H1 (cell line): ENCODE results near the gene PRF1. TPM values are rescaled to one million over a fixed set of nuclear protein-coding genes. Genes with fewer than 3 reads are reported as not detected.
"Not testable (repeated sequence)": the region's sequence is repeated elsewhere in the genome, so short reads cannot be mapped to it uniquely, and the experiment has no call there.

Experiments used
- CTCF ChIA-PET: fragments of 300-600 bp; sonication (Branson Sonifier 250); formaldehyde crosslinking; loops from one replicate; lab custom pipeline; 2021; ENCODE audit not compliant: partially characterized antibody; lab: Charles Lee
- POLR2A ChIA-PET: fragments of 300-600 bp; sonication (Branson Sonifier 250); formaldehyde crosslinking; loops from one replicate; lab custom pipeline; 2021; ENCODE audit warnings: inconsistent platforms; ENCODE audit not compliant: partially characterized antibody; lab: Charles Lee
- DNase-seq, 2 experiments: peaks; one replicate each; pipeline versions ENCODE4 v3.0.0 to v3.0.0-alpha.2; 2010 to 2022; ENCODE audit warnings: low spot score in 2 of 2, low read depth in 1 of 2, mixed read lengths in 1 of 2
- FAIRE-seq: peaks from 2 replicates; lab custom pipeline; 2011; peaks lifted over from hg19 to GRCh38; lab: Jason Lieb, UNC
- H2AFZ ChIP-seq: 2 replicates; pipeline ENCODE4 v1.8.1; 2012; ENCODE audit warnings: low read length, inconsistent platforms
- H2AK5ac ChIP-seq: 2 replicates; pipeline ENCODE4 v1.6.1; 2013; ENCODE audit warnings: low read depth, low read length
- H2BK120ac ChIP-seq: replicated peaks from 2 replicates; pipeline ENCODE3; 2013; ENCODE audit warnings: low read depth, low read length, inconsistent platforms
- H2BK12ac ChIP-seq: 2 replicates; pipeline ENCODE4 v1.6.1; 2013; ENCODE audit warnings: low read depth, low read length
- H2BK15ac ChIP-seq: 2 replicates; pipeline ENCODE4 v1.6.1; 2013; ENCODE audit warnings: low read length
- H2BK20ac ChIP-seq: 2 replicates; pipeline ENCODE4 v1.6.1; 2013; ENCODE audit warnings: low read length
- H2BK5ac ChIP-seq: 2 replicates; pipeline ENCODE4 v1.6.1; 2013; ENCODE audit warnings: low read depth, low read length
- H3K14ac ChIP-seq: 2 replicates; pipeline ENCODE4 v1.6.1; 2013; ENCODE audit warnings: inconsistent platforms; ENCODE audit not compliant: insufficient read length
- H3K18ac ChIP-seq: 2 replicates; pipeline ENCODE4 v1.6.1; 2013; ENCODE audit warnings: low read length; ENCODE audit errors: extremely low read depth
- H3K23ac ChIP-seq: 2 replicates; pipeline ENCODE4 v1.6.1; 2013; ENCODE audit warnings: inconsistent platforms; ENCODE audit not compliant: insufficient read length
- H3K23me2 ChIP-seq: 2 replicates; pipeline ENCODE4 v1.6.1; 2013; ENCODE audit warnings: low read depth, low read length
- H3K27ac ChIP-seq: 2 replicates; pipeline ENCODE4 v1.6.1; 2011; ENCODE audit warnings: low read depth, low read length, inconsistent platforms
- H3K27me3 ChIP-seq, 4 experiments: replicated peaks in 1 of 4; 1 replicate in 1 of 4; 2 replicates in 3 of 4; pipeline versions ENCODE4 v1.6.1 to v1.8.1; 2011 to 2013; ENCODE audit warnings: low read length in 3 of 4, mild to moderate bottlenecking in 3 of 4, inconsistent platforms in 2 of 4, mixed read lengths in 2 of 4, moderate library complexity in 1 of 4; ENCODE audit not compliant: control insufficient read depth in 3 of 4, insufficient read depth in 3 of 4; ENCODE audit errors: extremely low read depth in 1 of 4
- H3K36me3 ChIP-seq, 4 experiments: 2 replicates each; pipeline versions ENCODE4 v1.6.1 to v1.8.1; 2011 to 2013; ENCODE audit warnings: mild to moderate bottlenecking in 4 of 4, low read length in 3 of 4, moderate library complexity in 2 of 4, control low read depth in 1 of 4, inconsistent platforms in 1 of 4; ENCODE audit not compliant: insufficient read depth in 4 of 4, control insufficient read depth in 2 of 4
- H3K4ac ChIP-seq: replicated peaks from 2 replicates; pipeline ENCODE3; 2013; ENCODE audit warnings: low read length, low read depth, mixed read lengths, inconsistent platforms; ENCODE audit not compliant: insufficient read length
- H3K4me1 ChIP-seq, 4 experiments: replicated peaks in 1 of 4; 1 replicate in 1 of 4; 2 replicates in 3 of 4; pipeline versions ENCODE4 v1.6.1 to v1.8.1; 2011 to 2013; ENCODE audit warnings: low read length in 3 of 4, inconsistent platforms in 2 of 4, mixed read lengths in 1 of 4; ENCODE audit not compliant: insufficient read depth in 4 of 4, control insufficient read depth in 3 of 4
- H3K4me2 ChIP-seq, 2 experiments: 2 replicates each; pipeline versions ENCODE4 v1.6.1 to v1.8.1; 2011 to 2013; ENCODE audit warnings: low read depth in 2 of 2, low read length in 2 of 2, control low read depth in 1 of 2, inconsistent platforms in 1 of 2, mild to moderate bottlenecking in 1 of 2; ENCODE audit not compliant: insufficient read depth in 1 of 2
- H3K4me3 ChIP-seq, 4 experiments: fragments of 200-600, 300-600 bp in 1 of 4; sonication (generic), shearing (Covaris generic), sonication (Bioruptor Twin) in 1 of 4; 2 replicates each; pipeline versions ENCODE4 v1.5.1 to v1.8.1; 2011 to 2016; ENCODE audit warnings: low read length in 4 of 4, low read depth in 3 of 4, control low read depth in 2 of 4, inconsistent platforms in 2 of 4, mild to moderate bottlenecking in 2 of 4, mixed read lengths in 1 of 4, moderate library complexity in 1 of 4; ENCODE audit not compliant: insufficient read depth in 2 of 4; ENCODE audit errors: extremely low read depth in 1 of 4
- H3K56ac ChIP-seq: replicated peaks from 2 replicates; pipeline ENCODE3; 2013; ENCODE audit warnings: low read depth, mild to moderate bottlenecking, mixed read lengths, low read length, inconsistent platforms; ENCODE audit not compliant: insufficient read length
- H3K79me1 ChIP-seq: 2 replicates; pipeline ENCODE4 v1.6.1; 2013; ENCODE audit warnings: low read depth, low read length, control low read depth
- H3K79me2 ChIP-seq, 2 experiments: 2 replicates each; pipeline versions ENCODE4 v1.6.1 to v1.8.1; 2012 to 2013; ENCODE audit warnings: low read length in 2 of 2, mild to moderate bottlenecking in 2 of 2, inconsistent platforms in 1 of 2; ENCODE audit not compliant: insufficient read depth in 2 of 2, control insufficient read depth in 1 of 2
- H3K9ac ChIP-seq, 4 experiments: replicated peaks in 1 of 4; 1 replicate in 1 of 4; 2 replicates in 3 of 4; pipeline versions ENCODE4 v1.6.1 to v1.8.1; 2011 to 2013; ENCODE audit warnings: low read depth in 3 of 4, low read length in 3 of 4, control low read depth in 2 of 4, mild to moderate bottlenecking in 2 of 4, moderate library complexity in 2 of 4, inconsistent platforms in 1 of 4; ENCODE audit errors: extremely low read depth in 1 of 4
- H3K9me3 ChIP-seq, 2 experiments: 2 replicates each; pipeline versions ENCODE4 v1.6.1 to v1.8.1; 2012 to 2013; ENCODE audit warnings: mild to moderate bottlenecking in 2 of 2, moderate library complexity in 2 of 2, control low read depth in 1 of 2, inconsistent platforms in 1 of 2, low read depth in 1 of 2, low read length in 1 of 2, mixed read lengths in 1 of 2; ENCODE audit not compliant: insufficient read depth in 2 of 2
- H4K20me1 ChIP-seq, 2 experiments: replicated peaks in 1 of 2; 2 replicates each; pipeline versions ENCODE3 to v1.8.1; 2011 to 2013; ENCODE audit warnings: inconsistent platforms in 2 of 2, low read length in 2 of 2, mild to moderate bottlenecking in 1 of 2; ENCODE audit not compliant: insufficient read depth in 2 of 2, control insufficient read depth in 1 of 2
- H4K5ac ChIP-seq: 2 replicates; pipeline ENCODE4 v1.6.1; 2013; ENCODE audit warnings: low read length, low read depth, mixed read lengths, inconsistent platforms; ENCODE audit not compliant: insufficient read length
- H4K8ac ChIP-seq: 2 replicates; pipeline ENCODE4 v1.8.0; 2013; ENCODE audit warnings: mild to moderate bottlenecking, moderate library complexity, low read length, inconsistent platforms; ENCODE audit not compliant: insufficient read depth; ENCODE audit errors: extremely low read depth
- H4K91ac ChIP-seq: replicated peaks from 2 replicates; pipeline ENCODE3; 2013; ENCODE audit warnings: low read length, mixed read lengths, inconsistent platforms; ENCODE audit not compliant: insufficient read length
- WGBS, 2 experiments: shearing (Covaris generic) in 1 of 2; methylation state at CpG; one replicate each; pipeline versions ENCODE4 v1.1.6 to v1.1.7; 2013 to 2015; ENCODE audit warnings: low lambda C conversion rate in 2 of 2, mixed read lengths in 2 of 2, inconsistent platforms in 1 of 2, low coverage in 1 of 2, missing lambda C conversion rate in 1 of 2; ENCODE audit not compliant: insufficient replicate concordance in 2 of 2, insufficient coverage in 1 of 2, insufficient read length in 1 of 2; ENCODE audit errors: extremely low coverage in 1 of 2, missing lambda C conversion rate in 1 of 2; 5-methylcytosine and 5-hydroxymethylcytosine counted together
- polyA plus RNA-seq, 7 experiments: library from polyadenylated mRNA; depleted of rRNA in 3 of 7; stranded (reverse) in 5 of 7; unstranded in 2 of 7; fragments of >200 nt in 5 of 7; fragments of 200-250 nt in 2 of 7; gene quantifications; 1 replicate in 5 of 7; 2 replicates in 1 of 7; 4 replicates in 1 of 7; pipeline versions ENCODE4 v1.2.1 to v1.2.3, GENCODE V29; 2011 to 2013; ENCODE audit warnings: missing spikeins in 2 of 7, mixed read lengths in 2 of 7
- total RNA-seq: library from RNA; stranded (reverse); fragmentation: NEBNext Ultra II Directional; extraction: Animal tissue kit (Norgen Biotek cat#: 25700); gene quantifications from 2 replicates; pipeline ENCODE4 v1.2.1, GENCODE V29; 2021

Gene PRF1
- total and polyA plus RNA-seq, 2 of the 8 experiments (the other 6 are each of a cell fraction or from before 2014, with no cell fraction given) = 0.15 TPM; not detected in 1

- POLR2A ChIA-PET, H3K27me3 ChIP-seq, H4K20me1 ChIP-seq, H2AFZ ChIP-seq, H3K4me2 ChIP-seq, H3K18ac ChIP-seq, H2BK120ac ChIP-seq, H2BK5ac ChIP-seq, H3K36me3 ChIP-seq, H3K56ac ChIP-seq, H2BK12ac ChIP-seq, H4K8ac ChIP-seq, H3K23me2 ChIP-seq, H4K91ac ChIP-seq, H3K79me2 ChIP-seq, H2BK15ac ChIP-seq, H3K14ac ChIP-seq, H2BK20ac ChIP-seq, H3K23ac ChIP-seq, H3K79me1 ChIP-seq, FAIRE-seq, H2AK5ac ChIP-seq, H3K4me3 ChIP-seq, H3K4ac ChIP-seq, H4K5ac ChIP-seq, H3K9me3 ChIP-seq, H3K9ac ChIP-seq, H3K27ac ChIP-seq, H3K4me1 ChIP-seq: not testable (repeated sequence)
- peak in 1 of 2 experiments; percentile 32 for DNase-seq
- CTCF ChIA-PET = interaction anchor here (0.9 kb wide), 1 partner anchor 34 kb away, joined by 5 read pairs; no protein-coding TSS in a partner anchor
- 86% methylated on average over 2 of the region's 3 CpGs; no CpG with 5 or more reads in 1 of the 2 experiments for WGBS, 2 experiments
Observed at GRCh38 chr10:70614364-70614763, 11.8 kb upstream of the PRF1 start.
